Measurements from ENCODE around the gene LDLRAD3.

Gene LDLRAD3

DNA sequence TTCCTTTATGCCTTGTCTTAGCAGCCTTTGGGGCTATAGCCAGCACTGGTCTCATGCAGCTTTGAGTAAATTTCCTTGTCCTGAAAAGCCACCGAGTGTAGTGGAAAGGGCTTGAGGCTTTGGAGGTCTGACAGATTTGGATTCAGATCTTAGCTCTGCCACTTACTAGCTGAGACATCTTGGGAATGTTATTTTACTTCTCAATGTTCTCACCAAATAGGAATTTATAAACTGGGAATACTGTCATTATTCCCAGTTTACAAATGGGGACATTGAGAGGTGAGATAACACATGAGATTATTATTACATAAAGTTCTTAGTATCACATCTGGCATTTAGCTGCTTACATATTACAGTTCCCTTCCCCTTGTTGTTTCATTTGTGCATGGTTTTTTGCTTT lies 249.9 kb downstream of the LDLRAD3 start:
- no peaks in the 10 kb centered on the region for H3K27me3 Mint-ChIP-seq
- H3K27ac Mint-ChIP-seq = no peak overlapping the region
- H3K4me1 Mint-ChIP-seq (ENCODE audit: low read depth) = no peaks in the 10 kb centered on the region
- H3K9me3 Mint-ChIP-seq = no peaks in the 10 kb centered on the region
- H3K36me3 Mint-ChIP-seq (ENCODE audit: low read depth) = no peaks in the 10 kb centered on the region
- no peak overlapping the region for H3K4me3 Mint-ChIP-seq

DNA sequence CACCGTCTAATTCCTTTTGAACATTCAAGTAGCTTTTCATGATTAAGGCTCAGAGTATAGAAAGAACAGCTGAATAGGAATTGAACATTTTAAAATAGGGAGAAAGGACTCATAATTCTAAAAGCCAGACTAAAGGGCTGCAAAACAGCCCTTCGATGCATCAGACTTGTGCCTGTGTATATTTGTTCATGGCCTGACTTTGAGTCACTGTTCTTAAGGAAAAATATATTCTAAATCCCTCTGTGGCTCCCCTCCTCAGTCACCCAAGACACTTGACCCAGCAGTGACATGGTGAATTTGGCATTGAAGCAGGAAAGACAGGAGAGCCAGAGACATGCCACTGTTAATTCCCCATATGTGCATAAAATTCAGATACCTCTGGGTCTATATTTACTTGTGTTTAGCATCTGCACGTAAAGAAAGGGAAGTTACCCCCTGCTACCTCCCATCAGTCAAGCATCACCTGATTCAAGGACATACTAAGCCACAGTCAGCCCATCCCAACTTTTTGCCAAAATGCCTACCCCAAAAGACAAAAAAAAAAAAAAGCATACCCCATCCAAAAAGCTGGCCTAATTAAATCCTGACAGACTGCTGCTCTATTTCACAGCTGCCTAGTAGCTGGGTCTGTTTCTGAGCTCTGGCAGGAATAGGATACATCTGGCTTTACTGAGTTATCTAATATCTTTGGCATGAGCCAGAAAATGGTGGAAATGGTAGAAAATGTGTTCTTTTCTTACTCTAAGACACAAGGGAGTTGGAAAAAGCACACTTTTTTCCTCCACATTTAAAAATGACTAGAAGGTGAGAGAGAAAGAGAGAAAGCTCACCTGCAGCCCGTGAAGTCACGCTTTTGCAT lies 251.9 kb downstream of the LDLRAD3 start:
- no peak overlapping the region for H3K4me3 Mint-ChIP-seq
- no peak overlapping the region for H3K27ac Mint-ChIP-seq
- no peaks in the 10 kb centered on the region for H3K27me3 Mint-ChIP-seq
- no peaks in the 10 kb centered on the region for H3K4me1 Mint-ChIP-seq (ENCODE audit: low read depth)
- H3K9me3 Mint-ChIP-seq = no peaks in the 10 kb centered on the region
- no peaks in the 10 kb centered on the region for H3K36me3 Mint-ChIP-seq (ENCODE audit: low read depth)

DNA sequence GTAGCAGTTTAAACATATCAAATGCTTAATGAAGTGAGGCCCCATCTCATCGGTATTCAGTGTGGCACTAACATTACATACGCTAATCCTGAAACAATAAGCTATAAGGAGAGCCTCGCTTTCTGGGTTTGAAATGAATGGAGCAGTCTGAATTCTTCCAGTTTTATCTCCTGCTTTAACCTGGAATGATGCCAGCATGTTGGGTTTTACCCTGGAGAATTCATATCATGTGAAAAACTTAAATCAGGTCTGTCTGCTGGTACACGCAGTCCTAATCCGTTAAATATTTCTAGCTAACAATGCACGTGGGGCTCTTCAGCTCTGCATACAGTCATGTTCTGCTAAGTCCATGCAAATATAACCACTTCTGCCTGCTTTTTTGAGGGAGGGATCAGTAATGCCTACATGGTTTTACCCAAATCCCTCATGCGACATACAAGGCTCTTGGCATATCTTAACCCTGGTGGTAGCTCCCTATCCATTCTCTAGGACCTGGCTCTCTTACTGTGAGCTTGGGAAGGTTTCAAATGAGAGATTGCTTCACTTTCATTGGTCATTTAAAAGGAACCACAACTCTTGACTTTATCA lies 252.6 kb downstream of the LDLRAD3 start:
- H3K4me1 Mint-ChIP-seq (ENCODE audit: low read depth) = no peaks in the 10 kb centered on the region
- no peak overlapping the region for H3K27ac Mint-ChIP-seq
- no peaks in the 10 kb centered on the region for H3K27me3 Mint-ChIP-seq
- no peak overlapping the region for H3K4me3 Mint-ChIP-seq
- no peaks in the 10 kb centered on the region for H3K36me3 Mint-ChIP-seq (ENCODE audit: low read depth)
- H3K9me3 Mint-ChIP-seq = no peaks in the 10 kb centered on the region

DNA sequence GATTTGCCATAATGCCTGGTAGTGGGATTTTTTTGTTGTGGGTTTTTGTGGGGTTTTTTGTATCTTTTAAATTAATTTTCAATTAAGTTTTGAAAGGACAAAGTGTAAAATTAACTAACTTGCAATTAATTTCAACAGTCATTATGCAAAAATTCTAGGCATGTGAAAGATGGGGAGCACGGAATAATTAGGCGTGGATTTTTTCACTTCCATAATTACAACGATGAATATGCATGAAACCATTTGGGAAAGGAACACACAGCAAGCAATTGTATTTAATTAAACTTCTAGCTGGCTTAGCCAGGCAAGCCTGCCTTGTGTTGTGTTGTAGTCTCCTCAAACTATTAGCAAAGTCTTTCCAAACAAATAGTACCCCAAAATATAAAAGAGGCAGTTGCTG lies 257.5 kb downstream of the LDLRAD3 start:
- Mint-ChIP-seq H3K9me3 (no peaks in the 10 kb centered on the region), H3K36me3 (ENCODE audit: low read depth) (no peaks in the 10 kb centered on the region), H3K4me3 (no peak overlapping the region), H3K27ac (no peak overlapping the region), H3K4me1 (ENCODE audit: low read depth) (no peaks in the 10 kb centered on the region), H3K27me3 (peaks cover 6% of the 10 kb centered on the region)

DNA sequence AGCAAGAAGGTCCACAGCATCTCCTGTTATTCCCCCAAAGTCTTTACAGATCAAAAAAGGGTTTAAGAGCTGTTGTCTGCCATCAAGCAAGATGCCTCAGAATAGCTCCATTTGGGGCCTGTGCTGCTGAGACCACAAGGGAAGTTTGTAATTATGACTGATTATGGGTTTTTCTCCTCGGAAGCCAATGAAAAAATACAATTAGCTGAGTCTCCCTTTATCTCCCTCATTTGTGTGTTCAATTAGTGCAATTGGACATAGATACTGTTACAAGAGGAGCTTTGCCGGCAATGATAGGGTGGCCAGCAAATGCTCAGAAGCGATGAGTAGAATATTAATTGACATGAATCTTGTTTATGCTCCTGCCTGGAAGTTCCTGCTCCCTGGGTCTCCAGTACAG lies 261.7 kb downstream of the LDLRAD3 start:
- no peaks in the 10 kb centered on the region for H3K36me3 Mint-ChIP-seq (ENCODE audit: low read depth)
- H3K4me3 Mint-ChIP-seq = no peak overlapping the region
- peaks cover 10% of the 10 kb centered on the region for H3K27me3 Mint-ChIP-seq
- no peaks in the 10 kb centered on the region for H3K4me1 Mint-ChIP-seq (ENCODE audit: low read depth)
- H3K27ac Mint-ChIP-seq = no peak overlapping the region
- H3K9me3 Mint-ChIP-seq = no peaks in the 10 kb centered on the region

DNA sequence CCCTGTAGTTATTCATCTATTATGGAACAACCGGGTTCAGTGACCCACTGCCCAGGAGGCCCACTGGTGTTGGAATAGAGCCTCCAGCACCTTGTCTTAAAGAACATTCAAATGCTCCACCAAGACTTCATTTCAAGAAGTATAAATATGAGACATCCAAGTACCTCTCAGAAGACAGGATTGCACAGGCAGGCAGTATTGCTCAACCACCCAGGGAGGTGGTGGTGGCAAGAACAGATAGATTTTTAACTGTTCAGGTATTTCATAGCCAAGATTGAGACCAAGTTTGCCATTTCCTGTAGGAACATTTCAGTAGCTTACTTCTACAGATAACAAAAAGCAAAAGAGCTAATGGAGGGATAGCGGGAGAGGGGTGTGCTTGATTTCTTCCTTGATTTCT lies 266.7 kb downstream of the LDLRAD3 start:
- no peaks in the 10 kb centered on the region for H3K4me1 Mint-ChIP-seq (ENCODE audit: low read depth)
- no peak overlapping the region for H3K4me3 Mint-ChIP-seq
- H3K27me3 Mint-ChIP-seq = peaks cover 8% of the 10 kb centered on the region
- no peaks in the 10 kb centered on the region for H3K9me3 Mint-ChIP-seq
- H3K27ac Mint-ChIP-seq = no peak overlapping the region
- no peaks in the 10 kb centered on the region for H3K36me3 Mint-ChIP-seq (ENCODE audit: low read depth)

DNA sequence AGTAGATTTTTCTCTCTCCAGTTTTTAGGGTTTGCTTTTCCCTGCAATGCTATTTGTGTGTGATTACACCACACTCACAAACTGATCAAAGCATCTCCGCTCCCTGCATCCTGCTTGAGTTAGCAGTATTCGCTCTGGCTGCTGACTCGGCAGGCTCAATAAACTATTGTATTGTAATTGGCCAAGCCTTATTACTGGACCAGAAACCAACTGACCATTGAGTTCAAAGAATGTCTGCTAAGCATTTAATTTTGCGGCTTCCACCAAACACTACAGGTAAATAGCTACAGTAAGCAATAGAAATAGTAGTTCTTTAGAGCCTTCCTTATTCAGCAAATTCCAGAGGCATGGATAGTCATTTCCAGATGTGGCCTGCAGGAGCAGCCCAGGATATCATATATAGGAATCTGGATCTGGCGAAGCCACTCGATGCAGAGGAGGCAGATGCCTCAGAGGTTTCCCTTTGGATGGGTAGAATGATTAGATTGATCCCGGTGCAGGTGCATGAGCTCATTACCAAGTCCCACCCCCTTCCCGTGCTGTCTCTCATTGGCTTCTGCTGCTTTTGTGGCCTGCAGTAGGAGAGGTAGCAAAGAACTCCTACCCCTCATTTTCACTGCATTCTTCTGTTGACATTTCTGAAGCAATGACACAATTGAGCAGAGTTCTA lies 268.0 kb downstream of the LDLRAD3 start:
- H3K36me3 Mint-ChIP-seq (ENCODE audit: low read depth) = no peaks in the 10 kb centered on the region
- H3K4me1 Mint-ChIP-seq (ENCODE audit: low read depth) = no peaks in the 10 kb centered on the region
- H3K9me3 Mint-ChIP-seq = no peaks in the 10 kb centered on the region
- H3K27ac Mint-ChIP-seq = no peak overlapping the region
- H3K4me3 Mint-ChIP-seq = no peak overlapping the region
- H3K27me3 Mint-ChIP-seq = peaks cover 7% of the 10 kb centered on the region

DNA sequence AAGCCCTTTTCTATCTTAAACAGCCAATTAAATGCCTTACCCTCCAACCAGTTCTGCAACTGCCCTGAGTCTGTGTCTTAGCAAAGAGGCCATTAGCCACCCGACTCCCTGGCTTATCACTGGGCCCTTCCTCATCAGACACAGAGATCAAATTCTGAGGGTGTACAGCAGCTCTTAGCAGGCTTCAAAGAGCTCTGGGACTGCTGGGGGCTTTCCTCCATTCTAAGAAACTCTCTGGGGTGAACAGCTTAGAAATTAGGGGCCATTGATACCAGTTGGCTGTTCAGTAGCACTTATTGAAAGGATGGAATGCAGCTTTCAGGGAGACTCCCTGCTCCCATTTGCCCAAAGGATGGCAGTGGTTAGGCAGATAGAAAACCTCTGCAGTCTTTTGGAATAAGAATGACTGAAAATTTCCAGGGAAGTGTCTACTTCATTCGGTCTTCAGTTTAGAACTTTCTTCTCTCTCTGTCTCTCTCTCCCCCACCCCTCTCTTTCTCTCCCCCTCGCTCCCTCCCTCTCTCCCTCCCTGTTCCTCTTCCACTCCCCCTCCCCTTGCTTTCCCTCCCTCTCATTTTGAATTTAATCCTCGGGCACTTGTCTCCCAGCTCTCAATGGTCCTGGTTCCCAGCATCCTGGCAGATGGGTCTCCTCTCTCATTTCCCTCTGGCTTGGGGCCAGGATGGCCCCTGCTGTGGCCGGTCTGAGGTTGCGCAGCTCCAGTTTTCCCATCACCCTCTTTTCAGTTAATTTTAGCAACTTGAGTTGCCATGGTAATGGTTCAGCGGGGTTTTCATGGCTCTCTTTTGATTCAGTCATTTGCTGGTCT lies 268.9 kb downstream of the LDLRAD3 start:
- H3K27ac Mint-ChIP-seq = no peak overlapping the region

DNA sequence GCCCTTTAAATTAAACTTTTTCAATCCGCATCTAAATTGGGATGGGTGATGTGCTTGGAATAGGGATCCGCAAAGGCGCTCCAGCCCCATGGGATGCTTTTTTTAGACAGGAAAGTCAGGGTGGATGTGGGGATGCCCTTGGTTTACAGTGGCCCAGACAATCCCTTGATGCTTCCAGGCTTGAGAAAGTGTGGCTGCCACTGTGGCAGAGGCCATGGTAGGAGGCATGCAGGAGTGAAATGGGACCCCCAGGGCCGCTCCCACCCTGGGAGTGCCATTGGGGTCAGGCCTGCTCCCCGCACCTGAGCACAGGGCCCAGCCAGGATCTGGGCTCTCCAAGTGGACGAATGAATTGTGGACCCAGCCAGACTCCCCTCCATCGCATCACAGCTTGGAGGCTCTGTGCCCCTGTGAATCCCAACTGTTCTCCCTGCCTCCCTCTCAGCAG lies 269.6 kb downstream of the LDLRAD3 start:
- H3K9me3 Mint-ChIP-seq = no peaks in the 10 kb centered on the region
- H3K27ac Mint-ChIP-seq = no peak overlapping the region
- H3K4me3 Mint-ChIP-seq = no peak overlapping the region
- H3K36me3 Mint-ChIP-seq (ENCODE audit: low read depth) = no peaks in the 10 kb centered on the region
- H3K4me1 Mint-ChIP-seq (ENCODE audit: low read depth) = no peaks in the 10 kb centered on the region
- peaks cover 10% of the 10 kb centered on the region for H3K27me3 Mint-ChIP-seq

More for the DNA sequence above, 268.9 kb downstream of the LDLRAD3 start:
- Mint-ChIP-seq H3K36me3 (ENCODE audit: low read depth) (no peaks in the 10 kb centered on the region), H3K27me3 (peaks cover 6% of the 10 kb centered on the region), H3K4me3 (no peak overlapping the region), H3K9me3 (no peaks in the 10 kb centered on the region), H3K4me1 (ENCODE audit: low read depth) (no peaks in the 10 kb centered on the region)

DNA sequence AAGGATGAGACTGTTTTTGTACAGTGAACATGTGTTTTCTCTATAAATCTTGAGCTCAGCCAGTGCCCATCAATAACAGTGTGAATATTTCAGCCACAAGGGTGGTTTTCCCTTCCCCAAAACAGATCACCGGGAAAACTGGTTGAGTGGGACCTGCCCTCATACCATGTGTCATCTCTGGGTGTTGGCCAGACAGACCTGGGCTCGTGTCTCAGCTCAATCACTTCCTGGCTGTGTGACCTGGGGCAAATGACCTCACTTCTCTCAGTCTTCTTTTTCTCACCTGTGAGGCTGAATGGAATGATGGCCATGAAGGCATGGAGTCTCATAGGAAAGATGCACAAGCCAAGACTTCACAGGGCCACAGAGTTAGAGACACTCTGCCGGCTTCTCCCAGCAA lies 270.6 kb downstream of the LDLRAD3 start:
- Mint-ChIP-seq H3K4me3 (no peak overlapping the region), H3K4me1 (ENCODE audit: low read depth) (no peaks in the 10 kb centered on the region), H3K27me3 (peaks cover 10% of the 10 kb centered on the region), H3K27ac (no peak overlapping the region), H3K9me3 (no peaks in the 10 kb centered on the region), H3K36me3 (ENCODE audit: low read depth) (no peaks in the 10 kb centered on the region)

DNA sequence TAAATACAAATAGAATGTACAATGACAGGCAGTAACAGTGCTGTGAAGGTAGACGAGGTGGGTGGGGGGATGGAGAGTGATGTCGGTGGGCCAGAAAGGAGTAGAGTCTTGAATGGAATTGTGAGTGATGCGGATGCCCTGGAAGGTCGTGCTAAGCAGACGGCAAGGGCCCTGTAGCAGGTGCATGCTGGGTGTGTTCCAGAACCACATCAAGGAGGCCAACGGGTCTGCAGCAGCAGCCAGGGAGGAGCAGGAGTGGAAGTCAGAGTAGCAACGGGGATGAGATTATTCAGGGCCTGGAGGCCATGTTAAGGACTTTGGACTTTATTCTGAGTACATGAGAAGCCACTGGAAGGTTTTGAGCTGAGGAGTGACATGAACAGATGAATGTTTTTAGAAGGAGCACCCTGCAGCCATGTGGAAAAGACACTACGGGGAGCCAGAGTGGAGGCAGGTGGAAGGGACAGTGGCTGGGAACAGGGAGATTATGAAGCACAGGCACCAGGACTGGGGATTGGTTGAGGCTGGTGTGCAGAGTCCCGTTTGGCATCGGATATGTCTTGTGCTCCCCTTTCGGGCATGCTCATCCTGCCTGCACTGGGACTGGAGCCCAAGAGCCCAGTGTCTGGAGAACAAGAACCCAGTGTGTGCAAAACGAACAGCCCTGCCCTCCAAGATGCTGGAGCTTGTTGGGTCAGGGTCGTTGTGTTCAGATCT lies 271.3 kb downstream of the LDLRAD3 start:
- Mint-ChIP-seq H3K36me3 (ENCODE audit: low read depth) (no peaks in the 10 kb centered on the region), H3K9me3 (peaks cover 2% of the 10 kb centered on the region), H3K27me3 (peaks cover 10% of the 10 kb centered on the region), H3K27ac (no peak overlapping the region), H3K4me1 (ENCODE audit: low read depth) (no peaks in the 10 kb centered on the region), H3K4me3 (no peak overlapping the region)

DNA sequence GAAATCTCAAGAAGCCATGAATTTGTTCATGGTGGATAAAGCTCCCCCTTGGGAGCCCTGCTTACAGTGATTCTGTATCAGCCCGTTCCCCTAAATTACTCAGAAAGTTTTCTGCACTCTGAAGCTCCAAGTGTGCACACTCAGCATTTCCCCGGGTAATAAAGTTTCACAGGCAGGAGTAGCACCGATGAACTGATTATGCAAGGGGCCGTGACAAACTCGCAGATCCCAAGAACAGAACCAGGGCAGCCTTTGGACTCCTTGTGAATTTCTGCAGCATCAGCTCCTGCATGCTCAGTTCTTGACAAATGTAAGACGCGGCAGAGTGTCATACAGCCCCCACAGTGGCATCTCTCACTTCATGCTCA lies 271.8 kb downstream of the LDLRAD3 start:
- no peak overlapping the region for H3K4me3 Mint-ChIP-seq
- H3K27me3 Mint-ChIP-seq = peaks cover 10% of the 10 kb centered on the region
- no peak overlapping the region for H3K27ac Mint-ChIP-seq
- H3K9me3 Mint-ChIP-seq = peaks cover 6% of the 10 kb centered on the region
- H3K36me3 Mint-ChIP-seq (ENCODE audit: low read depth) = no peaks in the 10 kb centered on the region
- H3K4me1 Mint-ChIP-seq (ENCODE audit: low read depth) = no peaks in the 10 kb centered on the region

DNA sequence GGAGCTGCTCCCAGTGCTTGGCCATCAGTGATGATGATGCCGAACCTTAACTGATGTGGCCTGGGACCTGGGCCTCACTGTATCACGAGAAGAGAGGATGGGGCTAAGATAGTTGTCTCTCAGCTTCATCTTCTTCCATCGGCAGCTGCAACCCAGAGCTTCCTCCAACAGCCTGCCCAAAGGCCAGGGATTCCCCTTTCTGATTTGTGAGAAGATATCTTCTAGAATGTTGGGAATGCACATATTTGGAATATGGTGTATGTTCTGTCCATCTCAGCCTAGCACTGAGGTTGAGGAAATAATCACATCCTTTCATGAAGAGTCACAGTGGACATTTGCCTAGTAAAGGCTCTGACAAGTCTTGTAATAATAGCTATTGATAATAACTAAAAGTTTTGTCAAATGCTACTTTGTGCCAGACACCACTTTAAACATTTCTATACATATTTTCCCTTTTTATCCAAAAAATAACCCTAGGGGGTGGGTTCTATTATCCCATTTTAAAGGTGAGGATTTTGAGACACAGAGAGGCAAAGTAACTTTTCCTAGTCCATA lies 272.3 kb downstream of the LDLRAD3 start:
- Mint-ChIP-seq H3K27ac (no peak overlapping the region), H3K9me3 (peaks cover 6% of the 10 kb centered on the region), H3K27me3 (peaks cover 10% of the 10 kb centered on the region), H3K4me1 (ENCODE audit: low read depth) (no peaks in the 10 kb centered on the region), H3K36me3 (ENCODE audit: low read depth) (no peaks in the 10 kb centered on the region), H3K4me3 (no peak overlapping the region)

DNA sequence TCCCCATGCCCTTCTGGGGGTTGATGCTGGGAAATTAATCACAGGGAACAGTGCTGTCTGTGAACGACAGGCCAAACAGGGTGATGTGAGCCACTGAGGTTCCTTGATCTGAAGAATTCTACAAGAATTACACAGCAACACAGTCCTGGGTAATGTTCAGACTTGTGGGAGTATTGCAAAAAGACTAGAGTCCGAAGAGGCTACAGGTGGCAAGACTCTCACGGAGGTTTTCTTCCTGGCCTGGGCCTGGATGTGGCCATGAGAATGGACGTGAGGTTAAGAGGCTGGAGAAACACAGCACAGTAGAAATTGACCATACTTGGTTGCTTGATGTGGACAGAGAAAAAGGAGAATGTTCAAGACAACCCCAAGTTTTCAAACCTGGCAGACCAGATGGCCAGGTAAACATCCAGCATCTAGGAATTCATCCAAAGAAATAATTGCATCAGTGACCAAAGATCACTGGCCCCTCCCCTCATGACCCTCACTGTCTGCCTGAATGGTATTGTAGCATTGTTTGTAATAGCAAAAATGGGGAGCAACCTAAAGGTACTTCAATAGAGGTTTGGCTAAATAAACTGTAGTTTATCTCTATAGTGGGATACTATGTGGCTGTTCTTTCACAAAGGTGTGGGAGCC lies 274.5 kb downstream of the LDLRAD3 start:
- Mint-ChIP-seq H3K9me3 (peaks cover 6% of the 10 kb centered on the region), H3K27ac (no peak overlapping the region), H3K4me1 (ENCODE audit: low read depth) (no peaks in the 10 kb centered on the region), H3K27me3 (peaks cover 10% of the 10 kb centered on the region), H3K36me3 (ENCODE audit: low read depth) (no peaks in the 10 kb centered on the region), H3K4me3 (no peak overlapping the region)

Data from stimulated activated naive CD8-positive, alpha-beta T cell treated with anti-CD3 and anti-CD28 coated beads, Interleukin-15, Interleukin-2, amounts not matched to agents 100 ng/mL and 50 ng/mL, for 24 hours (primary cell).